NCI-H1048 (cell line): Measurements from ENCODE around the gene PNPLA7.

Experiments used
- DNase-seq: peaks from one replicate; lab custom pipeline; 2025; lab: John Stamatoyannopoulos, UW

PNPLA7 gene

GRCh38 chr9:137434498-137435380, 115.5 kb downstream of the PNPLA7 start:
- DNase-seq, result no peak

- no peak for DNase-seq
Measured at GRCh38 chr9:137433916-137434431, 116.2 kb downstream of the PNPLA7 start.

GRCh38 chr9:137433349-137433915, 116.8 kb downstream of the PNPLA7 start:
- no peak for DNase-seq

GRCh38 chr9:137432687-137433348, 117.4 kb downstream of the PNPLA7 start:
- no peak for DNase-seq

- no peak for DNase-seq
Measured at GRCh38 chr9:137431416-137431931, 118.7 kb downstream of the PNPLA7 start.

- DNase-seq, result no peak
Measured at GRCh38 chr9:137430723-137431415, 119.3 kb downstream of the PNPLA7 start.

GRCh38 chr9:137429974-137430722, 120.1 kb downstream of the PNPLA7 start:
- no peak for DNase-seq

- no peak for DNase-seq
Measured at GRCh38 chr9:137429546-137429890, 120.7 kb downstream of the PNPLA7 start.

- no peak for DNase-seq
Measured at GRCh38 chr9:137428841-137429545, 121.2 kb downstream of the PNPLA7 start.

GRCh38 chr9:137428311-137428630, 121.9 kb downstream of the PNPLA7 start:
- DNase-seq, result no peak

- DNase-seq, result no peak
Measured at GRCh38 chr9:137427454-137428310, 122.5 kb downstream of the PNPLA7 start.

- no peak for DNase-seq
Measured at GRCh38 chr9:137426018-137426681, 124.1 kb downstream of the PNPLA7 start.

GRCh38 chr9:137423514-137424291, 126.5 kb downstream of the PNPLA7 start:
- no peak for DNase-seq

- DNase-seq, result peak; percentile 82
Measured at GRCh38 chr9:137422604-137423513, 127.3 kb downstream of the PNPLA7 start, which contains the start of the genes EXD3 and NOXA1. Gene EXD3 (minus strand): TSS chr9:137423162. CDS start chr9:137395357, 27,805 bp downstream. Gene NOXA1 (plus strand): TSS chr9:137423393. CDS start chr9:137423530, 137 bp downstream.

- no peak for DNase-seq
Measured at GRCh38 chr9:137421838-137422603, 128.2 kb downstream of the PNPLA7 start.
